Measurements from ENCODE around the gene KRTAP10-12.

- no peak for TF ChIP-seq CTCF (IDR thresholded peaks at IDR 0.05; ENCODE audit: poor library complexity, severe bottlenecking)
- no peak for TF ChIP-seq POLR2AphosphoS5 (IDR thresholded peaks at IDR 0.05)
- no peak for TF ChIP-seq RAD21 (conservative IDR thresholded peaks at IDR 0.05)
- TF ChIP-seq TAF1 (IDR thresholded peaks at IDR 0.05; ENCODE audit: low read depth) = no peak
- TF ChIP-seq REST (IDR thresholded peaks at IDR 0.05; ENCODE audit: borderline replicate concordance) = no peak
- TF ChIP-seq EZH2 (IDR thresholded peaks at IDR 0.05; ENCODE audit: borderline replicate concordance, insufficient read depth, low read length, poor library complexity, severe bottlenecking) = no peak
- no peak for TF ChIP-seq EP300 (conservative IDR thresholded peaks at IDR 0.05; ENCODE audit: poor library complexity, severe bottlenecking)
- no peak for TF ChIP-seq SMC3 (conservative IDR thresholded peaks at IDR 0.05; ENCODE audit: poor library complexity)
- no peak for TF ChIP-seq MXI1 (conservative IDR thresholded peaks at IDR 0.05; ENCODE audit: poor library complexity, severe bottlenecking)
These were observed 15.4 kb downstream of the KRTAP10-12 start for GRCh38 chr21:44712203-44713028.

Data from neural cell (in vitro differentiated cells).